ENCODE data around the gene SRGAP1.
"Not testable (repeated sequence)": the region's sequence is repeated elsewhere in the genome, so short reads cannot be mapped to it uniquely, and the experiment has no call there.

Gene SRGAP1

GRCh38 chr12:64085996-64086395 lies 241.5 kb downstream of the SRGAP1 start:
- DNase-seq (ENCODE audit: low spot score), result no peak

- DNase-seq (ENCODE audit: low spot score), result no peak
Observed at GRCh38 chr12:64086946-64087345, 242.4 kb downstream of the SRGAP1 start.

GRCh38 chr12:64087761-64088160 lies 243.3 kb downstream of the SRGAP1 start:
- DNase-seq (ENCODE audit: low spot score), result no peak

- DNase-seq (ENCODE audit: low spot score), result no peak
Observed at GRCh38 chr12:64088431-64089349, 244.2 kb downstream of the SRGAP1 start.

GRCh38 chr12:64090047-64090446 lies 245.5 kb downstream of the SRGAP1 start:
- DNase-seq (ENCODE audit: low spot score), result no peak

GRCh38 chr12:64091186-64091585 lies 246.7 kb downstream of the SRGAP1 start:
- DNase-seq (ENCODE audit: low spot score), result no peak

GRCh38 chr12:64092507-64093196 lies 248.2 kb downstream of the SRGAP1 start:
- DNase-seq (ENCODE audit: low spot score), result no peak

- DNase-seq (ENCODE audit: low spot score), result no peak
Observed at GRCh38 chr12:64093689-64094088, 249.2 kb downstream of the SRGAP1 start.

GRCh38 chr12:64097366-64098105 lies 253.0 kb downstream of the SRGAP1 start:
- no peak for DNase-seq (ENCODE audit: low spot score)

GRCh38 chr12:64098709-64099354 lies 254.3 kb downstream of the SRGAP1 start:
- peak; percentile 33 for DNase-seq (ENCODE audit: low spot score)

GRCh38 chr12:64099397-64099796 lies 254.9 kb downstream of the SRGAP1 start:
- DNase-seq (ENCODE audit: low spot score), result no peak

GRCh38 chr12:64102339-64102738 lies 257.8 kb downstream of the SRGAP1 start:
- DNase-seq (ENCODE audit: low spot score), result no peak

- no peak for DNase-seq (ENCODE audit: low spot score)
Observed at GRCh38 chr12:64103825-64104740, 259.6 kb downstream of the SRGAP1 start.

- no peak for DNase-seq (ENCODE audit: low spot score)
Observed at GRCh38 chr12:64105026-64105425, 260.5 kb downstream of the SRGAP1 start.

- DNase-seq (ENCODE audit: low spot score), result no peak
Observed at GRCh38 chr12:64107776-64108175, 263.3 kb downstream of the SRGAP1 start.

- DNase-seq (ENCODE audit: low spot score), result no peak
Observed at GRCh38 chr12:64109706-64110105, 265.2 kb downstream of the SRGAP1 start.

- DNase-seq (ENCODE audit: low spot score), result no peak
Observed at GRCh38 chr12:64110864-64111263, 266.4 kb downstream of the SRGAP1 start.

GRCh38 chr12:64116969-64117368 lies 272.5 kb downstream of the SRGAP1 start:
- no peak for DNase-seq (ENCODE audit: low spot score)

GRCh38 chr12:64120568-64120967 lies 276.1 kb downstream of the SRGAP1 start:
- no peak for DNase-seq (ENCODE audit: low spot score)

- not testable (repeated sequence) for DNase-seq (ENCODE audit: low spot score)
Observed at GRCh38 chr12:64121086-64121485, 276.6 kb downstream of the SRGAP1 start.

- DNase-seq (ENCODE audit: low spot score), result no peak
Observed at GRCh38 chr12:64122154-64122553, 277.7 kb downstream of the SRGAP1 start.
